ENCODE results near the gene CTBP1. TPM values are rescaled to one million over a fixed set of nuclear protein-coding genes. Genes with fewer than 3 reads are reported as not detected.

Gene CTBP1
- total RNA-seq, 1 donor from 2014 or later = 165 TPM

DNA sequence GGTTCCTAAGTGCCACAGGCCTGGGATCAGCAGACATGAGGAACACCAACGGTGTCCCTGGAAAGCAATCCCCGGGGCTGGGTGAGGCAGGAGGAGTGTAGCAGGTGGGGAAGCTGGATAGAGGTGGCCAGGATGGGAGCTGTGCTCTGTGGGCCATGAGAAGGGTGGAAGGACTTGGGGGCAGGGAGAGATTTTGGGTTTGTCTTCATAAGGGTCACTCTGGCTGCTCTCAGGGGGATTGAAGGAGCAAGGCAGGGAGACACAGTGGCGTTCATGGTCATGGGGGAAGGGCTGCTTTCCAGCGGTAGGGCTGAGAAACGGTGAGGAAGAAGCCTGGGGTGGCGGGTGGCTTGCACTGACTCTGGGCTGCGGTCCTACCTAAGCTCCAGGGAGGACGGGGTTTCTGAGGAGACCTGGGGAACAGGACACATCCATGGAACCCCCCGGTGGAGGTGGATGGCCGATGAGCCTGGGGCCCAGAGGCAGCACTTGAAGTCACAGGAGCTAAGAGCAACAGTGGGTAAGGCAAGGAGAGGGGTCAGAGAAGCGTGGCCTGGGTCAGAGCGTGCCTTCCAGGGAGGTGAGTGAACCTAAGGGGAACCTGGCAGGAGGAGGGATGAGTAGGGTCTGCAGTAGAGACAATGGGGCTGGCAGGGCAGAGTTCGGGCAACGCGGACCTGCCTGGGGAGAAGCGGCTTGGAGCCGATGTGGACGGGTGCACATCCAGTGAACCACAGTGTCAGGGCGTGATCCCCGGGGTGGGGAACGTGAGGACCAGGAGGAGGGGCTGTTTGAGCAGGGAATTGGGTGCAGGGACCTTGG is 12.4 kb upstream of the CTBP1 start:
- Mint-ChIP-seq H3K27ac (ENCODE audit: unreplicated experiment) (no peak overlapping the region), H3K4me3 (ENCODE audit: unreplicated experiment) (no peak overlapping the region), H3K36me3 (ENCODE audit: low read depth, unreplicated experiment) (peaks cover 23% of the 10 kb centered on the region), H3K4me1 (ENCODE audit: unreplicated experiment) (no peaks in the 10 kb centered on the region), H3K9me3 (ENCODE audit: unreplicated experiment) (peaks cover 3% of the 10 kb centered on the region), H3K27me3 (ENCODE audit: unreplicated experiment) (peaks cover 7% of the 10 kb centered on the region)
- DNase-seq (ENCODE audit: low spot score) = no peak
- TF ChIP-seq, protein P1, sequence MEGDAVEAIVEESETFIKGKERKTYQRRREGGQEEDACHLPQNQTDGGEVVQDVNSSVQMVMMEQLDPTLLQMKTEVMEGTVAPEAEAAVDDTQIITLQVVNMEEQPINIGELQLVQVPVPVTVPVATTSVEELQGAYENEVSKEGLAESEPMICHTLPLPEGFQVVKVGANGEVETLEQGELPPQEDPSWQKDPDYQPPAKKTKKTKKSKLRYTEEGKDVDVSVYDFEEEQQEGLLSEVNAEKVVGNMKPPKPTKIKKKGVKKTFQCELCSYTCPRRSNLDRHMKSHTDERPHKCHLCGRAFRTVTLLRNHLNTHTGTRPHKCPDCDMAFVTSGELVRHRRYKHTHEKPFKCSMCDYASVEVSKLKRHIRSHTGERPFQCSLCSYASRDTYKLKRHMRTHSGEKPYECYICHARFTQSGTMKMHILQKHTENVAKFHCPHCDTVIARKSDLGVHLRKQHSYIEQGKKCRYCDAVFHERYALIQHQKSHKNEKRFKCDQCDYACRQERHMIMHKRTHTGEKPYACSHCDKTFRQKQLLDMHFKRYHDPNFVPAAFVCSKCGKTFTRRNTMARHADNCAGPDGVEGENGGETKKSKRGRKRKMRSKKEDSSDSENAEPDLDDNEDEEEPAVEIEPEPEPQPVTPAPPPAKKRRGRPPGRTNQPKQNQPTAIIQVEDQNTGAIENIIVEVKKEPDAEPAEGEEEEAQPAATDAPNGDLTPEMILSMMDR (IDR thresholded peaks at IDR 0.05; ENCODE audit: unreplicated experiment) = no peak

DNA sequence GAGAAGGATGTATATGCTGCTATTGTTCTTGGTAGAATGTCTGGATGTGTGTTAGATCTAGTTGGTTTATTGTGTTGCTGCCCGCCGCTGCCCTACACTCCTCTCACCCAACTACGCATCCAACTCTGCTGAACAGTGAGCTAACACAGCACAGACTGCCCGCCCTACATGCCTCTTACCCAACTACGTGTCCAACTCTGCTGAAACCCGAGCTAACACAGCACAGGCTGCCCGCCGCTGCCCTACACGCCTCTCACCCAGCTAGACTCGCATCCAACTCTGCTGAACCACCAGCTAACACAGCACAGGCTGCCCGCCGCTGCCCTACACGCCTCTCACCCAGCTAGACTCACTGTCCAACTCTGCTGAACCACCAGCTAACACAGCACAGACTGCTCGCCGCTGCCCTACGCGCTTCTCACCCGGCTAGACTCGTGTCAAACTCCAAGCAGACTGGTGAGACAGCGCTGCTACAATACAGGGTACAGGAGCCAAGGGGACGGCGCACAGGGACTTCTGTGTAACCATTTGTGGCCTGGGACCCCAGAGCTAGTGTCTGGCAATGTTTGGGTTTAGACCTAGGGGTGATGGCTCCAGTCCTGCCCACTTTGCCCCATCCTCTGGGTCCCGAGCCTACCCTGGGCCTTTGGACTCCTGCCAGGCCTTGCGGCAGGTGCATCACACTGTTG is 11.6 kb upstream of the CTBP1 start:
- Mint-ChIP-seq H3K4me3 (ENCODE audit: unreplicated experiment) (no peak overlapping the region), H3K27me3 (ENCODE audit: unreplicated experiment) (peaks cover 4% of the 10 kb centered on the region), H3K27ac (ENCODE audit: unreplicated experiment) (no peak overlapping the region), H3K9me3 (ENCODE audit: unreplicated experiment) (no peaks in the 10 kb centered on the region), H3K4me1 (ENCODE audit: unreplicated experiment) (no peaks in the 10 kb centered on the region), H3K36me3 (ENCODE audit: low read depth, unreplicated experiment) (peaks cover 23% of the 10 kb centered on the region)
- TF ChIP-seq, protein P1 (IDR thresholded peaks at IDR 0.05; ENCODE audit: unreplicated experiment) = no peak
- DNase-seq (ENCODE audit: low spot score) = no peak

DNA sequence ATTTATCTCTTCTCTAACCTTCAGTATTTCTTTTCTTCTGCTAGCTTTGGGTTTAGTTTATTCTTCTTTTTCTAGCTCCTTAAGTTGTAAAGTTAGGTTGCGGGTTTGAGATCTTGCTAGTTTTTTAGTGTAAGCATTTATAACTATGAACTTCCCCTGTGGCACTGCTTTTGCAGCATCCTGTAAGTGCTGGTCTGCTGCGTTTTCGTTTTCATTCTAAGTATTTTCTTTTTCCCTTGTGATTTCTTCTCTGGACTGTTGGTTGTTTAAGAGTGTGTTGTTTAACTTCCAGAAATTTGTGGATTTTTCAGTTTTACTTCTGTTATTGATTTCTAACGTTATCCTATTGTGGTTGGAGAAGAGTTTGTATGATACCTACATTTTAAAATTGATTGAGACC is 11.0 kb upstream of the CTBP1 start:
- TF ChIP-seq, protein P1 (IDR thresholded peaks at IDR 0.05; ENCODE audit: unreplicated experiment) = no peak
- H3K9me3 Mint-ChIP-seq (ENCODE audit: unreplicated experiment) = no peaks in the 10 kb centered on the region
- H3K27me3 Mint-ChIP-seq (ENCODE audit: unreplicated experiment) = peaks cover 4% of the 10 kb centered on the region
- no peak overlapping the region for H3K27ac Mint-ChIP-seq (ENCODE audit: unreplicated experiment)
- H3K36me3 Mint-ChIP-seq (ENCODE audit: low read depth, unreplicated experiment) = peaks cover 22% of the 10 kb centered on the region
- H3K4me3 Mint-ChIP-seq (ENCODE audit: unreplicated experiment) = no peak overlapping the region
- no peaks in the 10 kb centered on the region for H3K4me1 Mint-ChIP-seq (ENCODE audit: unreplicated experiment)
- no peak for DNase-seq (ENCODE audit: low spot score)

DNA sequence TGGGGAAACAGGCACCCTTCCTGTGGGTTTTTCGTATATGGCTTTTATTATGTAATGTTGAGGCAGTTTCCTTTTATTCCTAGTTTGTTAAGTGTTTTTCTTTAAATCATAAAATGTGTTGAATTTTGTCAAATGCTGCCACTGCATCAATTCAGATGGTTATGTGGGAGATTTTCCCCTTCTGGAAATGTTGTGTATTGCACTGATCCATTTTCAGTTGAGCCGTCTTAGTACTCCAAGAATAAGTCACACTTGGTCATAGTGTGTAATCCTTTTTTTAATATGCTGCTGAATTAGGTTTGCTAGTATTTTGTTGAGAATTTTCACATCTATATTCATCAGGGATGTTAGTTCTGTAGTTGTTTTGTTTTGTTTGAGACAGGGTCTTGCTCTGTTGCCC is 9.5 kb upstream of the CTBP1 start:
- DNase-seq (ENCODE audit: low spot score) = no peak
- Mint-ChIP-seq H3K36me3 (ENCODE audit: low read depth, unreplicated experiment) (peaks cover 26% of the 10 kb centered on the region), H3K9me3 (ENCODE audit: unreplicated experiment) (no peaks in the 10 kb centered on the region), H3K27ac (ENCODE audit: unreplicated experiment) (no peak overlapping the region), H3K27me3 (ENCODE audit: unreplicated experiment) (peaks cover 4% of the 10 kb centered on the region), H3K4me1 (ENCODE audit: unreplicated experiment) (no peaks in the 10 kb centered on the region), H3K4me3 (ENCODE audit: unreplicated experiment) (no peak overlapping the region)
- TF ChIP-seq, protein P1 (IDR thresholded peaks at IDR 0.05; ENCODE audit: unreplicated experiment) = no peak

DNA sequence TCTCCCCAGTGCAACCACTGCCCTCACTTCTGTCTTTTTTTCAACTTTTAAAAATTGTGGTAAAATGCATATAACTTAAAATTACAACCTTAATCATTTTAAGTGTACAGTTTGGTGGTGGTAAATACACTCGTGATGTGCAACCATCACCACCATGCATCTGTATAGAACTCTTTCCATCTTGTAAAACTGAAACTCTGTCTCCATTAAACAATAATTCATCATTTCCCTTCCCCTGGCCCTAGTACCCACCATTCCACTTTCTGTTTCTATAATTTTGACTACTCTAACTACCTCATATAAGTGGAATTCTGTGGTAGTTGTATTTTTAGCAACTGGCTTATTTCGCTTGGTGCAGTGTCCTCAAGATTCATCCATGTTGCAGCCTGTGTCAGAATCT is 6.8 kb upstream of the CTBP1 start:
- peaks cover 5% of the 10 kb centered on the region for H3K27me3 Mint-ChIP-seq (ENCODE audit: unreplicated experiment)
- no peak overlapping the region for H3K4me3 Mint-ChIP-seq (ENCODE audit: unreplicated experiment)
- no peak overlapping the region for H3K27ac Mint-ChIP-seq (ENCODE audit: unreplicated experiment)
- no peak for DNase-seq (ENCODE audit: low spot score)
- H3K4me1 Mint-ChIP-seq (ENCODE audit: unreplicated experiment) = no peaks in the 10 kb centered on the region
- peaks cover 9% of the 10 kb centered on the region for H3K9me3 Mint-ChIP-seq (ENCODE audit: unreplicated experiment)
- TF ChIP-seq, protein P1 (IDR thresholded peaks at IDR 0.05; ENCODE audit: unreplicated experiment) = no peak
- peaks cover 45% of the 10 kb centered on the region for H3K36me3 Mint-ChIP-seq (ENCODE audit: low read depth, unreplicated experiment)

Measured in endothelial cell (in vitro differentiated cells).